ENCODE measurements around the gene RAD51D. TPM values are rescaled to one million over a fixed set of nuclear protein-coding genes. Genes with fewer than 3 reads are reported as not detected.

RAD51D gene
- 10 to 100 TPM in 2 of 4 donors, 1 to 10 TPM in 2; 6.4 to 16.1 (median 9.9) TPM for total RNA-seq

- ATAC-seq (ENCODE audit: low FRiP score) (peak; percentile 95), DNase-seq (ENCODE audit: low spot score) (peak; percentile 44)
- TF ChIP-seq CTCF (IDR thresholded peaks at IDR 0.05) = peak in 2 of 3 donors; percentile 95 to 97
These were observed at the start of gene RAD51D for GRCh38 chr17:35119370-35120165. TSS of gene RAD51D (minus strand) at chr17:35119860. CDS start at chr17:35119613, 247 bp downstream.

- ATAC-seq (ENCODE audit: low FRiP score) (no peak), DNase-seq (ENCODE audit: low spot score) (no peak)
- no peak for TF ChIP-seq CTCF (IDR thresholded peaks at IDR 0.05)
These were observed 48.0 kb upstream of the RAD51D start for GRCh38 chr17:35167666-35168065.

- no peak for ATAC-seq (ENCODE audit: low FRiP score)
- TF ChIP-seq CTCF (IDR thresholded peaks at IDR 0.05) = no peak
- DNase-seq (ENCODE audit: low spot score) = no peak
These were observed 47.4 kb upstream of the RAD51D start for GRCh38 chr17:35167046-35167445.

GRCh38 chr17:35166526-35166925, 46.9 kb upstream of the RAD51D start:
- no peak for DNase-seq (ENCODE audit: low spot score)
- ATAC-seq (ENCODE audit: low FRiP score) = no peak
- TF ChIP-seq CTCF (IDR thresholded peaks at IDR 0.05) = no peak

- DNase-seq (ENCODE audit: low spot score) (no peak), ATAC-seq (ENCODE audit: low FRiP score) (no peak)
- TF ChIP-seq CTCF (IDR thresholded peaks at IDR 0.05) = no peak
These were observed 45.1 kb upstream of the RAD51D start for GRCh38 chr17:35164716-35165115.

- no peak for TF ChIP-seq CTCF (IDR thresholded peaks at IDR 0.05)
- ATAC-seq (ENCODE audit: low FRiP score) = no peak
- DNase-seq (ENCODE audit: low spot score) = no peak
These were observed 44.2 kb upstream of the RAD51D start for GRCh38 chr17:35163886-35164285.

- no peak for TF ChIP-seq CTCF (IDR thresholded peaks at IDR 0.05)
- ATAC-seq (ENCODE audit: low FRiP score) (no peak), DNase-seq (ENCODE audit: low spot score) (no peak)
These were observed 43.1 kb upstream of the RAD51D start for GRCh38 chr17:35162755-35163154.
